ENCODE results near the gene PIGQ. TPM values are rescaled to one million over a fixed set of nuclear protein-coding genes. Genes with fewer than 3 reads are reported as not detected.

PIGQ gene
- total and polyA plus RNA-seq, 2 of the 8 experiments (the other 6 are each of a cell fraction or from before 2014, with no cell fraction given), result 36.0 to 49.2 TPM

DNA sequence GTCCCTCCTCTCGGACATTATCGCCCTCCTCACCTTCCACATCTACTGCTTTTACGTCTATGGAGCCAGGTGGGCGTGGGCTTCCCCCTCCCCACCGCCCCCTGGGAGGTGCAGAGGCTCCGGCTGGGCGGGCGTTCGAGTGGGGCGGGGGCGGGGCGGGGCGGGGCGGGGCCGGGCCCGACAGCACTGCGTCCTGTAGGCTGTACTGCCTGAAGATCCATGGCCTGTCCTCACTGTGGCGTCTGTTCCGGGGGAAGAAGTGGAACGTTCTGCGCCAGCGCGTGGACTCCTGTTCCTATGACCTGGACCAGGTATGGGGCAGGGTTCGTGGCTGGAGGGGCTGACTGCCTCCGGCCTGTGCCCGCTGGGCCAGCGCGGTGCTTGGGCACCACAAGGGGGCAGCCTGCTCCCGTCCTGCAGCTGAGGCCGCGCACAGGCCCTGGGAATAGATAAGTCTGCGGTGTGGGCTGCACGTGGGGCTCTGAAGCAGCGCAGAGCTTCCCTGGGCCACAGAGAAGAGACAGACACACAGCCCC is 9.2 kb downstream of the PIGQ start (continued):
- TF ChIP-seq, protein P1, sequence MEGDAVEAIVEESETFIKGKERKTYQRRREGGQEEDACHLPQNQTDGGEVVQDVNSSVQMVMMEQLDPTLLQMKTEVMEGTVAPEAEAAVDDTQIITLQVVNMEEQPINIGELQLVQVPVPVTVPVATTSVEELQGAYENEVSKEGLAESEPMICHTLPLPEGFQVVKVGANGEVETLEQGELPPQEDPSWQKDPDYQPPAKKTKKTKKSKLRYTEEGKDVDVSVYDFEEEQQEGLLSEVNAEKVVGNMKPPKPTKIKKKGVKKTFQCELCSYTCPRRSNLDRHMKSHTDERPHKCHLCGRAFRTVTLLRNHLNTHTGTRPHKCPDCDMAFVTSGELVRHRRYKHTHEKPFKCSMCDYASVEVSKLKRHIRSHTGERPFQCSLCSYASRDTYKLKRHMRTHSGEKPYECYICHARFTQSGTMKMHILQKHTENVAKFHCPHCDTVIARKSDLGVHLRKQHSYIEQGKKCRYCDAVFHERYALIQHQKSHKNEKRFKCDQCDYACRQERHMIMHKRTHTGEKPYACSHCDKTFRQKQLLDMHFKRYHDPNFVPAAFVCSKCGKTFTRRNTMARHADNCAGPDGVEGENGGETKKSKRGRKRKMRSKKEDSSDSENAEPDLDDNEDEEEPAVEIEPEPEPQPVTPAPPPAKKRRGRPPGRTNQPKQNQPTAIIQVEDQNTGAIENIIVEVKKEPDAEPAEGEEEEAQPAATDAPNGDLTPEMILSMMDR (IDR thresholded peaks at IDR 0.05; ENCODE audit: control extremely low read depth in 1 of 3, insufficient read depth in 1 of 3, low read depth in 1 of 3, low read length in 3 of 3), result peak in 2 of 3 experiments; percentile 90 to 96; a peak in 3 of 4 replicates
- TF ChIP-seq GABPA (IDR thresholded peaks at IDR 0.05; ENCODE audit: borderline replicate concordance, insufficient read depth, low read length), result peak; percentile 92
- TF ChIP-seq TBP (IDR thresholded peaks at IDR 0.05; ENCODE audit: low read depth, low read length), result no peak

Data from H1 (cell line).